ENCODE data around the gene LRRC34.

The LRRC34 gene

GRCh38 chr3:169777822-169778221 lies 34.9 kb downstream of the LRRC34 start:
- TF ChIP-seq EZH2phosphoT487 (IDR thresholded peaks at IDR 0.05; ENCODE audit: borderline replicate concordance, low read length) (no peak), CTCF (IDR thresholded peaks at IDR 0.05; ENCODE audit: low read depth, low read length, poor library complexity, severe bottlenecking) (no peak)
- Histone ChIP-seq H3K4me2 (ENCODE audit: low read length) (no peak overlapping the region), H3F3A (ENCODE audit: control insufficient read depth, insufficient read depth) (peaks cover 4% of the 10 kb centered on the region), H3K9me2 (replicated peaks; ENCODE audit: control insufficient read depth, low read length) (no peaks in the 10 kb centered on the region), H3K79me2 (ENCODE audit: control insufficient read depth, low read length) (peaks cover 84% of the 10 kb centered on the region), H3K4me1 (ENCODE audit: control insufficient read depth, low read length) (peaks cover 29% of the 10 kb centered on the region), H3K36me3 (ENCODE audit: control insufficient read depth, low read length) (peaks cover 94% of the 10 kb centered on the region), H3K27me3 (ENCODE audit: control insufficient read depth, low read length) (no peaks in the 10 kb centered on the region), H3K4me3 (ENCODE audit: low read length) (no peak overlapping the region), H3K27ac (ENCODE audit: low read depth, low read length) (no peak overlapping the region), H4K20me1 (ENCODE audit: control insufficient read depth, insufficient read depth, low read depth, low read length) (peaks cover 2% of the 10 kb centered on the region), H3K9me3 (ENCODE audit: control insufficient read depth, insufficient read depth, low read length) (no peaks in the 10 kb centered on the region)

- Histone ChIP-seq H4K20me1 (ENCODE audit: control insufficient read depth, insufficient read depth, low read depth, low read length) (peaks cover 2% of the 10 kb centered on the region), H3K4me1 (ENCODE audit: control insufficient read depth, low read length) (peaks cover 36% of the 10 kb centered on the region), H3K27ac (ENCODE audit: low read depth, low read length) (no peak overlapping the region), H3K27me3 (ENCODE audit: control insufficient read depth, low read length) (no peaks in the 10 kb centered on the region), H3K4me2 (ENCODE audit: low read length) (peak overlapping the region; percentile 80), H3K79me2 (ENCODE audit: control insufficient read depth, low read length) (peaks cover 69% of the 10 kb centered on the region), H3K4me3 (ENCODE audit: low read length) (peak overlapping the region; percentile 96), H3K36me3 (ENCODE audit: control insufficient read depth, low read length) (peaks cover 65% of the 10 kb centered on the region), H3K9me3 (ENCODE audit: control insufficient read depth, insufficient read depth, low read length) (no peaks in the 10 kb centered on the region), H3K9me2 (replicated peaks; ENCODE audit: control insufficient read depth, low read length) (no peaks in the 10 kb centered on the region), H3F3A (ENCODE audit: control insufficient read depth, insufficient read depth) (peaks cover 22% of the 10 kb centered on the region)
- TF ChIP-seq EZH2phosphoT487 (IDR thresholded peaks at IDR 0.05; ENCODE audit: borderline replicate concordance, low read length) (no peak), CTCF (IDR thresholded peaks at IDR 0.05; ENCODE audit: low read depth, low read length, poor library complexity, severe bottlenecking) (no peak)
These were observed 38.5 kb downstream of the LRRC34 start for GRCh38 chr3:169774186-169774585.

GRCh38 chr3:169772897-169773816 lies 39.5 kb downstream of the LRRC34 start, which contains the start of gene MYNN:
Gene MYNN, plus strand, starts transcription at chr3:169773396. Its CDS starts 900 bp downstream, at chr3:169774296.
- Histone ChIP-seq H3K9me2 (replicated peaks; ENCODE audit: control insufficient read depth, low read length) (no peaks in the 10 kb centered on the region), H3K36me3 (ENCODE audit: control insufficient read depth, low read length) (peaks cover 54% of the 10 kb centered on the region), H4K20me1 (ENCODE audit: control insufficient read depth, insufficient read depth, low read depth, low read length) (peaks cover 2% of the 10 kb centered on the region), H3K79me2 (ENCODE audit: control insufficient read depth, low read length) (peaks cover 59% of the 10 kb centered on the region), H3F3A (ENCODE audit: control insufficient read depth, insufficient read depth) (peaks cover 28% of the 10 kb centered on the region), H3K4me1 (ENCODE audit: control insufficient read depth, low read length) (peaks cover 33% of the 10 kb centered on the region), H3K4me2 (ENCODE audit: low read length) (peak within 1 kb of the TSS; percentile 80), H3K27ac (ENCODE audit: low read depth, low read length) (peak within 1 kb of the TSS; percentile 97), H3K27me3 (ENCODE audit: control insufficient read depth, low read length) (no peaks in the 10 kb centered on the region), H3K4me3 (ENCODE audit: low read length) (peak within 1 kb of the TSS; percentile 96), H3K9me3 (ENCODE audit: control insufficient read depth, insufficient read depth, low read length) (no peaks in the 10 kb centered on the region)
- TF ChIP-seq CTCF (IDR thresholded peaks at IDR 0.05; ENCODE audit: low read depth, low read length, poor library complexity, severe bottlenecking) (peak; percentile 46), EZH2phosphoT487 (IDR thresholded peaks at IDR 0.05; ENCODE audit: borderline replicate concordance, low read length) (no peak)

Data from DOHH2 (cell line).